Measurements from ENCODE around the gene LEP.
A peak's percentile ranks its signal among the peaks of the same experiment; 100 is the strongest.
"Not testable (repeated sequence)": the region's sequence is repeated elsewhere in the genome, so short reads cannot be mapped to it uniquely, and the experiment has no call there.

Gene LEP

DNA sequence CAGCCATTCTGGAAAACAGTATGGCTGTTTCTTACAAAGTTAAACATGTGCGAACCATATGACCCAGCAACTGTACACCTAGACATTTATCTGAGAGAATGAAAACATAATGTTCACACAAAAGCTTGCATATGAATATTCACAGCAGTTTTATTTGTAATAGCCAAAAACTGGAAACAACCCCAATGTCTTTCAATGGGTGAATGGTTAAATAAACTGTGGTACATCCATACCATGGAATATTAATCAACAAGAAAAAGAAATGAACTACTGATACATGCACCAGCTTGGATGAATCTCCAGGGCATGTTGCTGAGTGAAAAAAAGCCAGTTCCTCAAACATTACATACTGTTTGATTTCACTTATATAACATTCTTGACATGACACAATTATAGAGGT is 37.3 kb downstream of the LEP start:
- no peak for DNase-seq

DNA sequence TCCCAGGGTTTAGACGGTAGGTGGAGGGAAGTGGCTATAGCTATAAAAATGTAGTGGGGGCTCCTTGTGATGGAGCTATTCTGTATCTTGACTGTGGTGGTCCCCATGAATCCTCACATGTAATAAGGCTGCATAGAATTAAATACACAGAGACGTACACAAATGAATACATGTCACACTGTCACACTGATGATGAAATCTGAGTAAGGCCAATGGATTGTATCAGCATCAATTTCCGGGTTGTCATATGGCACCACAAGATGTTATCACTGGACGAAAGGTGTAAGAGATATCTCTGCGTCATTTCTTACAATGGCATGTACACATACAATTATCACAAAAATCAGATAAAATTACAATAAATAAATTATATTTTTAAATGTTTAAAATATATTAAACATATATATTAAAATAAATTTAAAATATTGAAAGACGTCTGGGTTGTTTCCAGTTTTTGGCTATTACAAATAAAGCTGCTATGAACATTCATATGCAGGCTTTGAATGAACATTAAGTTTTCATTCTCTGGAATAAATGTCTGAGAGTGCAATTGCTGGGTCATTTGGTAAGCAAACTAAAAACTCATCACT is 38.1 kb downstream of the LEP start:
- DNase-seq: no peak

DNA sequence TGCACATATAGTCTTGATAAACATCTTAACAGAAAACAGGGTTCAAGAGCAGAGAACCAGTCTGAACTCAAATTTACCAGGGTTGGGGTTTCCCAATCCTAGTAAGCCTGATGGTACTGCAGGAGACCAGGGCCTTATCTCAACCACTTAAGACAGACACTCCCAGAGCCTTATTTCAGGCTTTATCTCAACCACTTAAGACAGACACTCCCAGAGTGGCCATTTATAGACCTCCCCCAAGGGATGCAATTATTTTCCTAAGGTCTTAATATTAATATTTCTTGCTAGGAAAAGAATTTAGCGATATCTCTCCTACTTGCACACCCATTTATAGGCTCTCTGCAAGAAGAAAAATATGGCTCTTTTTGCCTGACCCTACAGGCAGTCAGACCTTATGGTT is 39.4 kb downstream of the LEP start:
- DNase-seq: peak; percentile 15

DNA sequence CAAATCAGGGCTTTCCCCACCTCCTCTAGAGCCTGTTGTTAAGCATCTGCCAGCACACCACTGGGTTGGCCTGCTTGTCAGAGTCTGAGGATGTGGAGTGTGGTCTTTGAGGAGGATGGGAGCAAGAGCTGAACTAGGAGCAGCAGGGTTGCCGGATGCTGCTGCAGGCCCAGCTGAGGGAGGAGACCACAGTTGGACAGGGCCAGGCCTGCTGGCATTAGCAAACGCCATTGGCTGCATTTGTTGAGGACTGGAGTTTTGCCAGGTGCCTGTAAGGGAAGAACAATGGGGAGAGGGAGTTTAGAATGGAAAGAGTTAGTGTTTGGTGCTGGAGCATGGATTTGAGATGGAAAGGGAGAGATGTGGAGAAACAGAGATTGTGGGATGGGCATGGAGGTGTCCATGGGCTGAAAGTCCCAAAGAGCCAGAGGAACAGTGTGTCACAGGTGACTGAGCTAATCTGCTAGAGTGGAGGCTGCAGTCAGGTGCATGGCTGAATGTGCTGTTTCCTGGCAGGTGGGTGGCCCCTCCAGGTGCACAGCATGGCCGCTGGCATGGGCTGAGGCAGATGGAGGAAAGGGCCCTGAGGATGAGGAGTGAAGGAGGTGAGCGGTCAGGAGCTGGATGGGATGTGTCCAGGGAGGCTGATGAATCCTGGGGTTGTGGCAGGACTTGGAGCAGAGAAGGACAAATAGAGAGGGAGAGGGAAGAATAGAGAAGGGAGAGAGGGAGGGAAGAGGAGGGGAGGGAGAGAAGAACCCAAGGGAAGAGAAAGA is 40.7 kb downstream of the LEP start:
- DNase-seq: no peak

DNA sequence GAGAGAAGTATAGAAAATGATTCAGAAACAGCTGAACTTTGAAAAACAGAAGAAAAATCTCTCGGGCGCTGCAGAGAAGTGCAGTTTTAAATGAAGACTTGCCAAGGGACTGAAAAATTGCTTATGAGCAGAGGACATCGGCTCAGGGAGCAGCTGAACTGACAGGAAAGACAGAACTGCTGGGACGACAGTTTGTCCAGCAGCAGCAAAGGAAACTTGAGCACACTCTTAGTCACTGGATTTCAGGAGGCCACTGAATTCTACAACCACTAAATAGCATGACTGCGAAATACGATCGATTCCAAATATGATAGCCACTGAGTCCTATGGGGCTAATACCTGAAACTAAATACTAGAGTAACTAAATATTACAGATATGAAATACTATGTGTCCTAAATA is 43.0 kb downstream of the LEP start:
- DNase-seq: no peak

DNA sequence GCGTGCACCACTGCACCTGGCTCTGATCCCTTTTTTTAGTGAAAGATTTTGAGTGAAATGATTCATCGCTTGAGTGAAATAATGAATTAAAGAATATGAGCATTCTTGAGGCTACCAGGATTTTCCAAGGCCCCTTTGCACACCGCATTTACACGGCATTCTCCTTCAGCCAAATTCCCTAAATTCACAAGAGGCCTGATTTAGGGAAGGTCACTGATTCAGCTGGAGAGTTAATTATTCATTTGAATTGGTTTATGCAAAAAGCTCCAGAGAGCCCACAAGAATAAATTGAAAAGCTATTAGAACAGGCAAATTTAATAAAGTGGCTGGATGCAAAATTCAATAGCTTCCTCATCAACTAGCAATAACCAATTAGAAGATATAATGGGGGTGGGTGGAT is 46.5 kb downstream of the LEP start:
- no peak for DNase-seq

DNA sequence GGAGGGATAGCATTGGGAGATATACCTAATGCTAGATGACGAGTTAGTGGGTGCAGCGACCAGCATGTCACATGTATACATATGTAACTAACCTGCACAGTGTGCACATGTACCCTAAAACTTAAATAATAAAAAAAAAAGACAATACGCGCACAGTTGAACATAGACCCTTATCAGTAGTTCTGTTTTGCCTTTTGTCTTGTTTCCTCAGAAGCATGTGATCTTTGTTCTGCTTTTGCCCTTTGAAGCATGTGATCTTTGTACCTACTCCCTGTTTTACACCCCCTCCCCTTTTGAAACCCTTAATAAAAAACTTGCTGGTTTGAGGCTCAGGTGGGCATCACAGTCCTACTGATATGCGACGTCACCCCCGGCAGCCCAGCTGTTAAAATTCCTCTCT is 56.9 kb downstream of the LEP start:
- DNase-seq: not testable (repeated sequence)

DNA sequence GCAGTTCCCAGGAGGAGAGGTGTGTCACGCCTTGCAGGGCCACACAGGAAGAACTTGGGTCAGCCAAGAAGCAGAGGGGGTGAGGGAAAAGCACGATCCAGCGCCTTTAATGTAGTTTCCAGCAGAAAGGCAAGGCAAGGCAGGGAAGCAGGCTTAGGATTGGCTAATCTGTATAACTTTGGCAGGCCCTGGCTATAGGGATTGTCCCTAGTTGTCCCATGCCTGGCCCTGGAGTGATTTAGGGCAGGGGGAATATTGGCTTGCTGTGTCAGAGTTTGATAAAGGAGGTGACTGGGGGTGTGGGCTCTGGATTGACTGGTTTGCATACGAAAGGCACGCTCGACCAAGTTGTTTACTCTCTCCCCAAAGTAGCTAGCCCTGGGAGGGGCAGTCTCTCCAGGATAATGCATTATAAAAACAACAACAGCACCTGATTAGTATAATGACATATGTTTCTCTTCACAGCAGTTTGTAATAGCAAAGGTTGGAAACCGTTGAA is 58.1 kb downstream of the LEP start:
- no peak for DNase-seq

DNA sequence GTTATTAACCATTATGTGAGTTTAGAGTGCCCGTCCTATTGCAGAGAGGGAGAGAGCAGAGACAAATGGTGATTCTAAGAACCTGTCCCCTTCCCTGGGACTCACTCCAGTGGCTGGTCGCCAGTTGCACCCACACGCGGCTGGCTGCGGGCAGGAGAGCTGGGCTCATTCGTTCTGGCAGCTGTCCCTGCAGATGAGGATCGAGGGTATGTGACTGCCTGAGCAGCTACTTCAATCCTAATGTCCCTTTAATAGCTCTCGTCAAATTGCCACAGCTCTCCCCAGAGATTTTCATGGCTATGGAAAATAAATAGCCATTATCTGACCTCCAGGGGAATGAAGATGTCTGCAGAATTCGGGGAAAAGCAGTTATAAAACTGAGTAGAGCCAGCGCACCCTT is 61.1 kb downstream of the LEP start:
- DNase-seq: no peak

DNA sequence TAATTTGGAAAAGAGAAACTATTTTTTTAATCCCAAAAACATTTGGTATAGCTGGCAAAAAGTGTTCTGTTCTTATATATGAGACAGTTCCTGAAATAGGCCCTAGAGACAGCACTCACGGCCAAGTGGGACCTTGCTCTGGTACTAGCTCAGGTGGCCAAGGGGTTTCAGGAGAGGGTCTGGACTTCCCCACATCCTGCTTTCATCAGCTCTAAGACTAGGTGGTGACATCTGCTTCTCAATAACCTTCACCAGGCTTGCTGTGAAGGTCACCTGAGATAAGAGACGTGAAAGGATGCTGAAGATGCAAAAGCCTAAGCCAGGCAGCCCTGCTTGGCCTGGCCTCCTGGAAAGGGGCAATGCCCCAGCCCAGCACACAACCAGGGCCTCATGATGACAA is 62.1 kb downstream of the LEP start:
- DNase-seq: no peak

DNA sequence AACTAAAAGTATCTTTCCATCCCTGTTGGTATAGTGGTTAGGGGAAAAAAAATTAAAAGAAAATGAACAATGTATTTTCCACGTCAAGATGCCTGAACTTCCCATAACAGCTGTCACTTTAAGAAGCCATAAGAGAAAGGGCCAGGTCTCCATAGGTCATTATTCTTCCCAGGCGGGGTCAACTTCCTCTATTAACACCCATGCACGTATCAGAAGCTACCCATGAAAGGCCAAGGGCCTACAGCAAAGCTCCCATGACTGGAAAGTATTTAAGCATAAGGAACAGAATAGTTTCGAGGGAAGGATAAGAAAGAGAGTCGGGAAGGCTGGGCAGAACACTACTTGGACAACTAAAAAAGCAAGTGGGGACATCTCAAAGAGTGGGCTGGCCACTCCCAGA is 62.6 kb downstream of the LEP start:
- no peak for DNase-seq

DNA sequence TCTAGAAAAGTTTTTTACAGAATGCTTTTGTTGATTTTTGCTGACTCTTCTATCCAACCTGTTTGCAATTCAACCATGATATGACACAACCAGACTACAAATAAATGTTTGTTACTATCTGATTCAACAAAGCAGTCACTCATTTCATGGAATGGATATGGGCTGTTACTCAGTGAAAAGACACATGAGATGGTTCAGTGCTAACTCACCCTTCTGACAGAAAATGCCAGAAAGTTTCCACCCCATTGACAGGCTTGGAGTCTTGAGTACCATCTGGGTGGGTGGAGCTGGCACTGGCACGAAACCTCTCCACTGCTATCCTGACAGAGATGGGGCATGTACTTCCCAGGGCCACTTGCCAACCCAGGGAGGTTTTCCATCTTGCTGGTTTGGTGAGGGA is 63.1 kb downstream of the LEP start:
- no peak for DNase-seq

DNA sequence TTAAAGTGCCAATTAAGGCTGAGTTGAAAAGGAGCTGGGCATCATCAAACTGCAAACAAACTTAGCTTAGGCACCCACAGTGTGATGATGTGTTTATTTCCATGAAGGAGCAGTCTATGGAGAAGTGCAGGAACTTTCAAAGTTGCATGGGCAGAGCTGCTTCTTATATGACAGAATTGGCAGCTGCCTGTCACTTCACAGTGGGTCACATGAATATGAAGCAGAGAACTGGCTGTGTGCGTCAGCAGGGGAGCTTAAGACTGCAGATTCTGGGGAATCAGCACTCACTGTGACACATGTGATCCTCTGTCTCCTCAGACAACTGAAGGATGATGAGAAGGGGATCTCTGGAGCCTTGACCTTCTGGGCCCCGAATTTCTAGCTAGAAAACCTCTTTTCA is 66.0 kb downstream of the LEP start:
- no peak for DNase-seq

Measured in hematopoietic multipotent progenitor cell treated with erythropoietin and hydrocortisone succinate and interleukin-3 and kit ligand, for 8 days (in vitro differentiated cells).